Brain microvascular endothelial cell (primary cell): ENCODE results near the gene ROBO3.
A peak's percentile ranks its signal among the peaks of the same experiment; 100 is the strongest.

Experiments
- DNase-seq: peaks from one replicate; pipeline ENCODE4 v3.0.0-alpha.2; 2020
- H3K27ac ChIP-seq: fragments of 250-450 bp; sonication (Bioruptor Pico); 2 replicates; pipeline ENCODE4 v1.5.1; 2020; ENCODE audit warnings: mild to moderate bottlenecking, moderate library complexity
- H3K27me3 ChIP-seq: fragments of 250-450 bp; sonication (Bioruptor Pico); replicated peaks from 2 replicates; pipeline ENCODE4 v1.5.1; 2020; ENCODE audit warnings: mild to moderate bottlenecking
- H3K36me3 ChIP-seq: fragments of 250-450 bp; sonication (Bioruptor Pico); replicated peaks from 2 replicates; pipeline ENCODE4 v1.5.1; 2020; ENCODE audit warnings: mild to moderate bottlenecking
- H3K4me3 ChIP-seq: 2 replicates; pipeline ENCODE4 v1.5.1; 2011; ENCODE audit warnings: low read depth, mild to moderate bottlenecking, control low read depth, low read length, moderate library complexity
- in situ Hi-C: cut with HindIII; loops from 2 replicates; pipeline ENCODE4 v1.10.0; 2017; ENCODE audit warnings: low sequenced_read_pairs, low pct_ligation_motif_present
- TF ChIP-seq, protein P1 (sequence below): IDR thresholded peaks from 2 replicates; pipeline ENCODE4 v1.5.1; 2011; ENCODE audit warnings: low read depth, mild to moderate bottlenecking, moderate library complexity, low read length, control low read depth, inconsistent platforms; ENCODE audit errors: missing control alignments

ROBO3 gene

DNA sequence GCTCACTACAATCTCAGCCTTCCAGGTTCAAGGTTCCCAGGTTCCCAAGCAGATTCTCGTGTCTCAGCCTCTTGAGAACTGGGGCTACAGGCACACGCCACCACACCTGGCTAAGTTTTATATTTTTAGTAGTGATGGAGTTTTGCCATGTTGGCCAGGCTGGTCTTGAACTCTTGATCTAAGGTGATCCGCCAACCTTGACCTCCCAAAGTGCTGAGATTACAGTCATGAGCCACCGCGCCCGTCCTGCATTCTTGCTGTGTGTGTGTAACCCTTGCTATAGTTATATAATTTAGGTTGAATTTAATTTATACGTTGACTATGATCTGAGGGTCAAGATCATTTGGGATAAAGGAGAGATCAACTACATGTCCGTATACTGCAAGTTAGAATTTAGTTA is 29.3 kb upstream of the ROBO3 start:
- Histone ChIP-seq H3K27me3 (peaks cover 24% of the 10 kb centered on the region), H3K36me3 (no peaks in the 10 kb centered on the region), H3K27ac (no peak overlapping the region), H3K4me3 (no peak overlapping the region)
- TF ChIP-seq, protein P1, sequence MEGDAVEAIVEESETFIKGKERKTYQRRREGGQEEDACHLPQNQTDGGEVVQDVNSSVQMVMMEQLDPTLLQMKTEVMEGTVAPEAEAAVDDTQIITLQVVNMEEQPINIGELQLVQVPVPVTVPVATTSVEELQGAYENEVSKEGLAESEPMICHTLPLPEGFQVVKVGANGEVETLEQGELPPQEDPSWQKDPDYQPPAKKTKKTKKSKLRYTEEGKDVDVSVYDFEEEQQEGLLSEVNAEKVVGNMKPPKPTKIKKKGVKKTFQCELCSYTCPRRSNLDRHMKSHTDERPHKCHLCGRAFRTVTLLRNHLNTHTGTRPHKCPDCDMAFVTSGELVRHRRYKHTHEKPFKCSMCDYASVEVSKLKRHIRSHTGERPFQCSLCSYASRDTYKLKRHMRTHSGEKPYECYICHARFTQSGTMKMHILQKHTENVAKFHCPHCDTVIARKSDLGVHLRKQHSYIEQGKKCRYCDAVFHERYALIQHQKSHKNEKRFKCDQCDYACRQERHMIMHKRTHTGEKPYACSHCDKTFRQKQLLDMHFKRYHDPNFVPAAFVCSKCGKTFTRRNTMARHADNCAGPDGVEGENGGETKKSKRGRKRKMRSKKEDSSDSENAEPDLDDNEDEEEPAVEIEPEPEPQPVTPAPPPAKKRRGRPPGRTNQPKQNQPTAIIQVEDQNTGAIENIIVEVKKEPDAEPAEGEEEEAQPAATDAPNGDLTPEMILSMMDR = no peak
- in situ Hi-C loops = no loop called here
- DNase-seq = no peak

DNA sequence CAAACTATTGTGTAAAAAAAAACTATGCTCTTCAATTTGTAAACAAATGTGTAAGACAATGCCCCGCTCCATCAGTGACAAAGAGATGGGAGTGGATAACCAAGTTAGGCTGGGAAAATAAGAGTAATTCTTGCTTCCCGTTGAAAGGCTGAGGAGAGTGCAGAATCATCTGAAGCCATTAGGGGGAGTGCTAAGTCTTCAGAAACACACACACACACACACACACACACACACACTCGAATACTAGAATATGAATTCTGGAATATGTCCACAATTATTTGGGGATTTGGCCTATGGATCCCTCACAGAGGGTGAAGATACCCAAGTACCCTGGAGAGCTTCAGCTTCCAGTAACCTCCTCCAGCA is 27.8 kb upstream of the ROBO3 start:
- H3K27me3 ChIP-seq = peaks cover 39% of the 10 kb centered on the region
- no peak overlapping the region for H3K4me3 ChIP-seq
- in situ Hi-C loops = no loop called here
- H3K36me3 ChIP-seq = no peaks in the 10 kb centered on the region
- peak; percentile 82 for DNase-seq
- H3K27ac ChIP-seq = no peak overlapping the region
- TF ChIP-seq, protein P1 = peak; percentile 81

DNA sequence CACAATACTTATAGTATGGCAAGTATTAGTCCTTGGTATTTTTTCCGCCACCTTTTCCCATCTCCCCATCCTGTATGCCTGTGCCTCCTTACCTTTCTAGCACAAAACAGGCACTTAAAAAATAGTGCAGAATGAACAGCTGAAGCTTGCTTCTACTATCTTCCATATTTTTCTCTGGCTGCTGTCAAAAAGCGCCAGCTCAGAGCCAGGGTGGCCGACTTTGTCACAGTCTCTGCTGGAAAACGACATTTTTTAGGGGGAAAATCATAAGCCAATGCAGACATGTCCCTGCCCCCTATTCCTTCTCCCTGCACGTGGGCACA is 26.5 kb upstream of the ROBO3 start:
- no peak overlapping the region for H3K4me3 ChIP-seq
- H3K36me3 ChIP-seq = no peaks in the 10 kb centered on the region
- peaks cover 52% of the 10 kb centered on the region for H3K27me3 ChIP-seq
- DNase-seq = no peak
- H3K27ac ChIP-seq = no peak overlapping the region
- TF ChIP-seq, protein P1 = no peak
- in situ Hi-C loops = no loop called here

DNA sequence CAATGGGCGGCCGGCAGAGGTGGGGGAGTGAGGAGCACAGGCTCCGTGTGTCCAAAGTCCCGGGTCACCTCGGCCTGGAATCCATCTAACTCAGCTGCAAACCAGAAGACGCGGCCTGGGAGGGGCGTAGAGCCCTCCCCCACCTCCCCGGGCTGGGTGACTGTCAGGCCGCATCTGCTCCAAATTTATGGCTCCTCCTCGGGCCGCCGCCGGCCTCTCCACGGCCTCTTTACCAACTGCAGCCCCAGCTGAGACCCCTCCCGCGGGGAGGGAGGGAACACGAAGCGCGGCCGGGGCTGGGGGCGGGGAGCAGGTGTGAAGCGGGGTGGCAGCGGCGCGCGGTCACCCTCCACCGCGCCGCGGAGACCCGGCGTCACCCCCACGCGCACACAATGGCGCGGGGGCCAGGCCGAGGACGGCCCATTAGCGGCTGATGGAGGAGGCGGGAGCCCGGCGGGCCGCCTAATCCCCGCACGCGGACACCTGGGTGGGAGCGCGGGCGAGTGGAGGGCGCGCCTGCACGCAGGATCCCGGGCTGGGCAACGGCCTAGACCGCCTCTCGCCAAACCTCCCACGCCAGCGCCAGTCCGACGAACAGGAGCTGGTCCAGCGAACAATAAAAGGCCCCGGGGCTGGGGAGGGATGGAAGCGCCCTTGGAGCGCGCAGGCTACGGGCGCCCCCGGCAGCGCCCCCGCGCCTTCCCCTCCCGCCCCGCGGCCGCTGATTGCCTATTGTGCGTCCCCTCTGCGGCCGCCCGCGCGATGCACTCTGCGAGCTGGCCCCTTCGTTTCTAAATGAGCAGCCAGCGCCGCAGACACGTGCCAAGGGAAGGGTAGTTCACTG is 25.9 kb upstream of the ROBO3 start:
- Histone ChIP-seq H3K27me3 (peaks cover 57% of the 10 kb centered on the region), H3K4me3 (peak overlapping the region; percentile 38), H3K36me3 (no peaks in the 10 kb centered on the region), H3K27ac (no peak overlapping the region)
- DNase-seq = no peak
- in situ Hi-C loops = no loop called here
- TF ChIP-seq, protein P1 = no peak

DNA sequence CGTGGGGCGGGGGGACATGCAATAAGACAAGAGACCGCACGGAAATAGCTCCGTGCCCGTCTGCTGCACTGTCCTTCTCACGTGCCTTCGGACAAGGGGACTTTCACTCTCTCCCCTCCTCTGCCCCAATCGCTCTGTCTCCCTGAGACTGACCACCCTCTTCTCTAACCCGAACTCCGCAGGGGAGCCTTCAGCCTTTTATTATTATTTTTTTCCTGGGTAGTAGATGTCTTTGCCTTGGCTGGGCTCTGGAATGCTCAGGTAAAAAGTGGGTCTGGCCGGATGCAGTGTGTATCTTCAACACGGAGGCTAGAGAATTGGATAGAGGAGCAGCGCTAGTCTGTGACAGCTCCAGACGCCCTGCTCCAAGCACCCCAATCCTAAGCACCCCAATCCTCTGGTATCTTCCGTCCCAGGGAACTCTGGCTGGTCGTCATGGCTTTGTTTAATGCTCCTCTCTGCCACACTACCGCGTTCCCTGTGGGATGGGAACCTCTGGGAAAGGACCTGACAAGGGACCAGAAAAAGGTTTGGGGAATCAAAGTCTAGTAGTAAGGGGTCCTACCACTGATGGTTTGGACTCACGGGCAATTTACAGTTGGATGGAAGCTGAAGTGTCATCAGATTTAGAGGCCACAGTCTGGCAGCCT is 25.1 kb upstream of the ROBO3 start:
- Histone ChIP-seq H3K4me3 (peak overlapping the region; percentile 38), H3K27me3 (peaks cover 65% of the 10 kb centered on the region), H3K27ac (no peak overlapping the region), H3K36me3 (no peaks in the 10 kb centered on the region)
- in situ Hi-C loops = no loop called here
- TF ChIP-seq, protein P1 = no peak
- DNase-seq = no peak

DNA sequence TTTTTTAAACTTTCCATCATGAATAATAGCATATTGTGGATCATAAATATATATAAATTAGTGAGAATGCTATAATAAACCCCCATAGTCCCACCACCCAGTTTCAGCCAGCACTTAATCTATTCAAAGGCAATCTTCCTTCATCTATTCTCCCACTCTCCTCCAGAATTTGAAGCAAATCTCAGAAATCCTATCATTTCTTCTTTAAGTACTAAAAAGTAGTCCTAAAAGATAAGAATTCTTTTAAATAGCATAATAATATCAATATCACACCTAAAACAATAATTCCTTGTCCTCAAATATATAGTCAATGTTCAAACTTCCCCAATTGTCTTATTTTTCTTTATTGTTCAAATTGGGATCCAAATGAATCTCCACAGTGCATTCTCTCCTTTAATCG is 24.6 kb upstream of the ROBO3 start:
- Histone ChIP-seq H3K36me3 (no peaks in the 10 kb centered on the region), H3K4me3 (no peak overlapping the region), H3K27ac (no peak overlapping the region), H3K27me3 (peaks cover 71% of the 10 kb centered on the region)
- DNase-seq = no peak
- in situ Hi-C loops = no loop called here
- TF ChIP-seq, protein P1 = no peak
